Forelimb muscle (tissue), 1 donor: Measurements from ENCODE around the gene TOLLIP. TPM values are rescaled to one million over a fixed set of nuclear protein-coding genes. Genes with fewer than 3 reads are reported as not detected.

Experiments used
- DNase-seq: peaks from one replicate; pipeline ENCODE4 v3.0.0-alpha.2; 2013; ENCODE audit warnings: low read depth
- polyA plus RNA-seq: library from polyadenylated mRNA; unstranded; fragments of 120-200 nt; gene quantifications from one replicate; pipeline ENCODE4 v1.2.1, GENCODE V29; 2013; ENCODE audit not compliant: insufficient read length

TOLLIP gene
- polyA plus RNA-seq, 1 donor = 31.7 TPM

DNA sequence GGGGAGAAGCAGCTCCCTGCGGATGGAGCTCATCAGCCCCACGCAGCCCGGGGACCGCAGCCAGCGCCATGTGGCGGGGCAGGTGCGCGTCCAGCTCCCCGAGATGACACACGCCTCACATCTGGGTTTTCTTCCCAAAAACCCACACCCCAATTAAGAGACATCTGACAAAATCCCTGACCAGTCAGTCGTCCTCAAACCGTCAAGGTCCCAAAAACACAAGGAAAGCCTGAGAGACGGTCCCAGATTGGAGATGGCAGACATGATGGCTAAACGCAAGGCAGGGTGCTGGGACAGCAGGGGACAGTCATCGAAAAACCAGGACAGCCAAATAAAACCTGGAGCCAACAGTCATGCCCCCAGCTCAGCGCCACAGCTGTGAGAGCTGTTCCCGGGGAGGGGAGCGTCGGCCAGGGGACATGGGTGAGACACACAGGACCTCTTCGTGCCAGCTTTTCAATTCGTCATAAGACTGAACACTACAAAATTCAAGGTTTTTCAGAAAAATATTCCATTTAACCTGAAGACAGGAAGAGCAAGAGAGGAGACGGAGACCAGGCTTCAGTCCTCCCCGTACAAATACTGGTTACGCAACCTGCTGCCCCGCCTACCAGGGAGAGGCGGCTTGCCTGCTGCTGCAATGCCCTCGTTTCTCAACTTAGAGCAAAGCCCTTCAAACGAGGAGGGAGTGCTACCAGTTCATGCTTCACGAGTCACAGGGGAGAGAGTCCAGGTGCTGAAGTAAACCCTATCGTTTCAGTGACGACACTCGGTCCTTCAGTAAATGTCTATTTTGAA, 10.5 kb downstream of the TOLLIP start:
- DNase-seq = no peak

DNA sequence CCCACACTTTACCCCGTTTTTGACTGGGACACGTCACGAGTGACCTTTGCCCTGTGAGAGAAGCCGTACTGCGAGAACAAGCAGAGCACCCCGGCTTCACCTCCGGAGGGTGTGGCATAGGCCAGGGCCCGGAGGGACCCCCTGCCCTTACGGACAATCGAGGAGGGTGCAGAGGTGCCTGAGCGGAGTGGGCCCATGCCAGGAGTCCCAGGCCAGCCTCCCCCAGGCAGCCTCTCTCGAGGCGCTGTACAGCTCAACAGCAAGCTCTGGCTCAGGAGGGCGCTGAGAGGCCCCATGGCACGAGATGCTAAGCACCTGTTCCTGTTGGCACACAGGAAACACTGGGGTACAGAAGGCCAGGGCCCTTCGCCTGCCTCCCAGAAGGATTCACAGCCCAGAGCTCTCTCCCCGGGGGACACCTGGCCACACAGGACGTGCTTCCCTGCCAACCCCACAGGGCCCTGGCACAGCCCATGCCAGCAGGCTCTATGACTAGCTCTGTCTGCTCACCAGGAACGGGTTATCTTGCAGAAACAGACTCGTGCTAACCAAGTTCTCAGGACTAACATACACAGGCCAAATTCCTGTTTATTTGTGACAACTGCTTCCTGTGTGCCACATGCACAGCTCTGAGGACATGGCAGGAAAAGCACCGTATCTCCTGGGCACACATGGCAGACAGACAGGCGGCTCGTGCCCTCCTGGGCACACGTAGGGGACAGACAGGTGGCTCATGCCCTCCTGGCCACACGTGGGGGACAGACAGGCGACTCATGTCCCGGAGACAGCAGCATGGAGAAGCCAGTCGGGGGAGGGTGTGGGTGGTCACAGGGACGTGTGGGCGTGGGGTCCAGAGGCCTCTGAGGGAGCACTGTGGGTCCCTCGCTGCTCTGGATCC, 11.6 kb downstream of the TOLLIP start:
- DNase-seq = no peak

DNA sequence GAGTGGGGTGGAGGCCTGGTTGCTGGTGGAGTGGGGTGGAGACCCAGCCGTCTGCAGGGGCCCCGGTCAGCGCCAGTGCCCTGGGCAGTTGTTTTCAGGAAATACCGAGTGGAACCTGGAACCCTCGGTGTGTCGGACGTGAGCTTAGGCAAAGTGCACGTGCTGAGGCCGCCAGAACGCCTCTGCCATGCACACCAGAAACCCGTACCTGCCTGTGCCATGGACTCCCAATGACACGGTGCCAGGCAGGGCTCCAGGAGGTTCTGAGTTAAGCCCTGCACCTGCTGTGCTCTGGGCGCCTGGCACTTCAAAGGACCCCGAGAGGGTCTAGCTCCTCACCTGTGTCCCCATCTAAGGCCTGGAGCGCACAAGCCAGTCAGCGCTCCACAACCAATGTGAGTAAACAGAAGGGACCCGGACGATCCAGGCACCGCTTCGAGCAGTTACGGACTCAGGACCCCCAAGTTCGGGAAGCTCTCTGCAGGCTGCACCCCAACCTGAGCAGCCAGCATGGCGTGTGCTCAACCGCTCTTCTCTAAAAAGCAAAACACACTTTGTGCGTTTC, 12.3 kb downstream of the TOLLIP start:
- no peak for DNase-seq

DNA sequence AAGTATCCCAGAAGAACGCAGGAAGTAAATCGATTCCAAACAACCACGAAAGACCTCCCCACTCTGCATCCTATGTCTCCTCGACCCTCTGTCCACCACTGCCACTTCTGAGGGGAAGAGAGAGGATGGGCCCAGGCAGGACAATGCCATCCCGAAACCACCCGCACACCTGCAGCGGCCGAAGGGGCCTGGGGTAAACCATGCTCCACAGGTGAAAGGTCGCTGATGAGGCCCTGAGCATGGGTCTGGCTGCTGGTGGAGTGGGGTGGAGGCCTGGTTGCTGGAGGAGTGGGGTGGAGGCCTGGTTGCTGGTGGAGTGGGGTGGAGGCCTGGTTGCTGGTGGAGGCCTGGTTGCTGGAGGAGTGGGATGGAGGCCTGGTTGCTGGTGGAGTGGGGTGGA, 13.1 kb downstream of the TOLLIP start:
- DNase-seq = no peak

DNA sequence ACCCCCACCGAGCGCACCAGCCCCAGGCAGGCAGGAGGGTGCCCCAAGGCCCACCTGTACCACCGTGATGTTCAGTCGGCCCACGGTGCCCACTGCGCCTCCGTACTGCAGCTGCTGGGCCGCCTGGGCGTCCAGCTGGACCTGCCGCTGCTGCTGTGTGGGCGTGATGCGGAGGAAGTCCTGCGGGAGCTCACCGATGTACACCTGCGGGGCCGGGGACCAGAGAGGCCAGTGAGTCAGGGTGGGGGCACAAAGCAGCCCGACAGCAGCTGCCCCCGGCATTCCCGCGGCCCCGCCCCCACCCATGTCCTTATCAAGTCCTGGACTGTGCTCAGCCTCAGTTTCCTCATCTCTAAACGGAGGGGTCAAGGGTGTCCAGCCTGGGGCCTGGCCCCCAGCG, 13.8 kb downstream of the TOLLIP start:
- no peak for DNase-seq

DNA sequence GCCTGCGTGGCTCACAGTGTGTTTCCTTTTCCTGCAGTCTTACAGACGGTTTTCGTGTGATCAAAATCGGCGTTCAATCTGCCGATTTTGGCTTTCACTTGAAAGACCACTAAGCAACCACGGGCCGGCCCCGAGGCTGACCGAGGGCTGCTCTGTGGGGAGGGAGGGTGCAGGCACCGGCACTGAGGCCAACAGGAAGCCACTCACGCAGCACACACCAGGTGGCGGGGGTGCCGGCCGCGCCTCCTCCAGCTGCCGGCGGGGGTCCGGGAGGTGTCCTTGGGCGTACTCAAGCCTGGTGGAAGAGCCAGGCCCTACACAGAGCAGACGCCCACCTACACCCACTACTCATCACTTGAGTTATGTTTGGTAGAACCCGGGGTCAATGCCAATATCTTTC, 14.3 kb downstream of the TOLLIP start:
- DNase-seq = no peak

DNA sequence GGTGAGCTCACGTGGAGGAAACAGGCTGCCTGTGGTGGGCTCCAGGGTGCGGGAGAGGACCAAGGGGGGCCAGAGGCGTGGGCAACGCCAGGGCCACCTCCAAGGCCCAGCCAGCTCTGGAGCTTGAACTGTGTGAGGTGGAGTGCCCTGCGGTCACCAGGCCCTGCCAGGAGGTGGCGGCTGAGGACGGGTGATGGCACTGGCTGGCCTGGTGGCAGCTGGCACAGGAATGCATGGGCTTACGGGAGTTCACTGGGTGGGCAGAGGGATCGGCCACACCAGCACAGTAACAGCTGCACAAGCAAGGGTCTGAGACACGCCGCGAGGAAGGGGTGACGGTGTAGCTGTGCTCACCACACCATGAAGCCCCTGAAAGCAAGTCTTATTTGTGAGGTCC, 15.8 kb downstream of the TOLLIP start:
- DNase-seq = no peak

DNA sequence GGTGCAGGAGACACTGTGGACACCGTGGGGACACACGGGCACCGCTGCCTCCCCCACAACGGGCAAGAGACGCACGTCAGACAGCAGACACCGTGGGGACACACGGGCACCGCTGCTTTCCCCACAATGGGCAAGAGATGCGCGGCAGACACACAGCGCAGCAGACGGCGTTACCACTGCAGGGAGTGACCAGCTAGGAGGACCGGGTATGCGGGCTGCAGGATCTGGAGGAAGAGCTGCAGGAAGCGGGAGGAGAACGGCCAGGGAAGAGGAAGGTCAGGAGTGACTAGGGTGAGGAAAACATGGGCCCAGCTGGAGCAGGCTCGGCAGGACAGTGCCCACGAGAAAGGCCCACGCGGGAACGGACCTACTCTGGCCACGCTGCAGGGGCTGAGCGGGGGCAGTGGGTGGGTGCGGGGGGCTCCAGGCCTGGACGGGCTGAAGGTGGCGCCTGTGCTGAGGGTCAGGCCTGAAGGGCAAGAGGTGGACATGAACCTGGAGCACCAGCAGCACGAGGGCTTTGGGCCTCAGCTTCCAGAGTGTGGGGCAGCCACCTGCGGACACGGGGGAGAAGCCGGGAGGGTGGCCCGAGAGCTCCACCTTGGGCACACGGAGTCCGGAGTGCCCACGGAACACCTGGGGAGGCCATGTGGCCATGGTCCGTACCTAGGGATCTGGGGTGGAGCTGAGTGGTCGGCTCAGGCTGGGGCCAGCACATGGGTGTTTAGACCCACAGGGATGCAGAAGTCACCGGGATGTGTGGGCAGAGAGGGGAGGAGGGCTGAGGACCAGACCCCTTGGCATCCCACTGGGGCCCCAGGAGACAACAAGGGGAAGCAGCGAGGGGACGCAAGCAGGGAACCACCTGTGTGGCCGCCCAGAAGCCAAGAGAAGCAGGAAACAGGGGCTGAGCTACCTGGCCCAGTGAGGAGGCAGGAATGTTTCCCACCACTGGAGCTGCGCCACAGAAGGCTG, 16.5 kb downstream of the TOLLIP start:
- DNase-seq = no peak

DNA sequence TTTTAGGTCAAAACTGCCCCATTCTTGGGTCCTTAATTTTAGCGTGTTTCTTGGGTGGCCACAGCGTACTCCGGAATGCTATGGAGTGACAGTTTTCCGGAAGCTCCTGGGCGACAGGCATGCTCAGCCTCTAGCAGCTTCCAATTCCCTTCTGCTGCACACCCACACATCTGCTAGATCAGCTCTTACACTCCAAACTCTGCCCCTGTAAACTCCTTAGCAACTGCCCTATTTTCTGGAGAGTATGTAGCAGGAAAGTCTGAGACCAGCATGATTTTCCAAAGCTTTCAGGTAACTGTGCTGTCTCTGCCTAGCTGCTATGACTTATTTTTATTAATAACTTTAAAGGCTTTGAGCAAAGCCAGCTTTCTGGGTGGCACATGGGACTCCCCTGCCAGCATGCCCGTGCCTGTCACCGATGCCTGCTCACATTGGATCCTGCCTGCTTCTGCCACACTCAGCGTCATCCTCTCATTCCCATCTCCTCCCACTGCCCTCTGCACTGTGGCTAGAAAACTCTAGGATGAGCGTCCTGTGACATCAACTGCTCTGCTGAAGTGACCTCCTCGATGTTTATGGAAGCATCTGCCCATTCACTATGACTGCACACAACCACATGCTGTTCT, 17.3 kb downstream of the TOLLIP start:
- DNase-seq = no peak

DNA sequence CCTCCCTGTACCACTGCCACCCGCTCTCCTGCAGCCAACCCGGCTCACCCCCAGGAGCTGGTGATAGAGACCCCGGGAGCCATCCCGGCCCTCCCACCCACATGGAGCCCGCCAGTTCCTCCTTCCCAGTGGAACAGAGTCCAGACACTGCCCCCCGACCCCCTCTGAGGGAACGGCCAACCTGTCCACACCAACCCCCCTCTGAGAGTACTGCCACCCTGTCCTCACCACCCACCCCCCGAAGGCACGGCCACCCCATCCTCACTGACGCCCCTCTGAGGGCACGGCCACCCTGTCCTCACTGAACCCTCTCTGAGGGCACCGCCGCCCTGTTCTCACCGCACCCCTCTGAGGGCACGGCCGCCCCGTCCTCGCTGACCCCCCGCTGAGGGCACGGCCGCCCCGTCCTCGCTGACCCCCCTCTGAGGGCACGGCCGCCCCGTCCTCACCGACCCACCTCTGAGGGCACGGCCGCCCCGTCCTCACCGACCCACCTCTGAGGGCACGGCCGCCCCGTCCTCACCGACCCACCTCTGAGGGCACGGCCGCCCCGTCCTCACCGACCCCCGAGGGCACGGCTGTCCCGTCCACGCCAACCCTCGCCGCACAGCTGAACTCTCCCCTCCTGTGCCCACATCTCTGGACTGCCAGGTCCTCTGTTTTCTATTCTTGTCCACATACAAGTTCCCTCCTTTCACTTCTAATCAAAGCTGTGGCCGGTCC, 18.0 kb downstream of the TOLLIP start:
- no peak for DNase-seq

DNA sequence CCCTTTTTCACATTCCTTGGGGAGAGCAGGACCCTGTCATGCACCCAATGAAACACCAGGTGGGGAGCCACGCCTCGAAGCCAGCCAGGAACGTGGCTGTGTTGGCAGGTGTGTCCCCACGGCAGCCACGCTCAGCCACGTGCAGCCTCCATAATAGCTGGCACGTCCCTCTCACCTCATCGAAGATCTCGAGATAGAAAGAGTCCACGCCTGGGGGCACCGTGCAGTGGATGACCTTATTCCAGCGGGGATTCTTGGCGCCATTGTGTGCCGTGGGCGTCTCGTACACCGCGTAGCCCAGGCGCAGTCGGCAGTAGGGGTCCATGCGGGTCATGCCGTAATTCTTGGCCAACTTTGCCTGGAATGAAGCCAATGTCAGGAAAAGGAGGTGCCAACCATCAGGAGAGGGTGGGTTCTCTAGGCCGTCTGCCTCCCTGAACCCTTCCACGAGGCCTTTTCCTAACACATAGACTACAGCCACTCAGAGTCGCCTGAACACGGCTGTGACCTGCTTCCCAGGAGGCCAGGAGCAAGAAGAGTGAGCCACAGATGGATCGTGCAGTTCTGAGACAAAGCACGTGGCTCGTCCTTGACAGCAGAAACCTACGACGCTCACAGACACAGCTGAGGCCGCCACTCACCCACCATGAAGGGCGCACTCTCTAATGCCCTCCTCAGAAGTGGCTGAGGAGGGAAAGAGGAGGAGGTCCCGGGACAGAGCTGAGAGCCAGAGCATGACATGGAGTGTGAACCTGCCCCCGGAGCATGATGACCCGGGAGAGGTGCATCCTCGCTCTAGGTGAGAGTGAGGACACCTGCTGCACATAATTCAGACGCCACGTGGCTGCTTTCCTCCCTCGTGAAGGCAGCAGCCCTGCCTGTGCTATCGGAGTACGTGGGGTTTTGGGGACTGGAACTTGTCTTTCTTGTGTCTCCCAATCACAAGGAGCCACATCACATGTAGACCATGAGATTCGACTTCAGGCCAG, 19.1 kb downstream of the TOLLIP start:
- no peak for DNase-seq

DNA sequence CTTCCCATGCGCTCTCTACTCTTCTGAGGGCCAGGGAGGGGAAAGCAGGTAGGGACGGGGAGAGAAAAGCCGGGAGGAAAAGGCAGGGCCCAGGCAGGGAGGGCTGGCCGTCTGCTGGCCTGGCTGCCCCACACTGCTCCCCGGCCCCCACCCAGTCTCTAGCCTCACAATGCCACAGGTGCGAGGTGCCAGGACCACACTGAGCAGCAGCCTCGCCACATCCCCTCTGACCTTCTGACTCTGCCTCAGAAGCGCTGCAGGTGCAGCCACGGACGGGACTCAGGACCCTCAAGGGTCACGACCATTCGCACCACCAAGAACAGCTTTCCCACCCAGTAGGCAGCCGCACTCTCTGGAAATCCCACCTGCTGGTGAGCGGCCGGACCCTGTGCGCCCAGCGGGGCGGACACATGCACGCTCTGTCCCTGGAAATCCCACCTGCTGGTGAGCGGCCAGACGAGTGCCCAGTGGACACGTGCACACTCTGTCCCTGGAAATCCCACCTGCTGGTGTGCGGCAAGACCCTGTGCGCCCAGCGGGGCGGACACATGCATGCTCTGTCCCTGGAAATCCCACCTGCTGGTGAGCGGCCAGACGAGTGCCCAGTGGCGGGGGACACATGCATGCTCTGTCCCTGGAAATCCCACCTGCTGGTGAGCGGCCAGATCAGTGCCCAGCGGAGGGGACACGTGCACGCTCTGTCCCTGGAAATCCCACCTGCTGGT, 20.1 kb downstream of the TOLLIP start:
- DNase-seq = no peak

DNA sequence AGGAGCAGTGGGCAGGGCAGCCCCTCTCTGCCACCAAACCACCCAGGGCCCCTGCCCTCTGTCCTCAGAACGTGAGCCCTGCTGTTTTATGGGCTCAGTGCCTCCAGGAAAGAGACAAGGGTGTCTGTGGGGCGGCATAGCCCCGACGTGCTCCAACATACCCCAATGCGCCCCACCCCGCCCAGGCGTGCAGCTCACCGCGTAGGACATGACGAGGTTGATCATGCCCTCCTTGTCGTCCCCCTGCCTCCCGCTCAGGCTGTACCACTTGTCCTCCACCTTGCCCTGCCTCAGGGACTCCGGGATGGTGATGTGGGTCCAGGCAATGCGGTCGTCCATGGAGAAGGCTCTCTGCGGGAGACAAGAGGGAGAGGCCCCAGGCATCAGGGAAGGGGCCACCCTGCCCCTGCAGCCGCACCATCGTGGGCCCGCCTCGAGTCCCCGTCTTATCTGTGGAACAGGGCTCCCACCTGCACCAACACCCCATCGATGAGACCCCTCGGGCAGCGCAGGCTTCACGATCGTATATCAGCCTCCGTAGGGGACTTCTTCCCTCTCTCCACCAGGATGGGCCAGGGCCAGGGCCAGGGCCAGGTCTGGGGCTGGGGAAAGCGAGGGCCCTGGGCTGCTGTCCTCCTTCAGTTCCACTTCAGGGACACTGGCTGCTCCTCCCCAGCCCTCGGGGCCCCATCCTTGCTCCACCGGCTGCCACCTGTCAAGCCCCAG, 20.8 kb downstream of the TOLLIP start:
- no peak for DNase-seq

DNA sequence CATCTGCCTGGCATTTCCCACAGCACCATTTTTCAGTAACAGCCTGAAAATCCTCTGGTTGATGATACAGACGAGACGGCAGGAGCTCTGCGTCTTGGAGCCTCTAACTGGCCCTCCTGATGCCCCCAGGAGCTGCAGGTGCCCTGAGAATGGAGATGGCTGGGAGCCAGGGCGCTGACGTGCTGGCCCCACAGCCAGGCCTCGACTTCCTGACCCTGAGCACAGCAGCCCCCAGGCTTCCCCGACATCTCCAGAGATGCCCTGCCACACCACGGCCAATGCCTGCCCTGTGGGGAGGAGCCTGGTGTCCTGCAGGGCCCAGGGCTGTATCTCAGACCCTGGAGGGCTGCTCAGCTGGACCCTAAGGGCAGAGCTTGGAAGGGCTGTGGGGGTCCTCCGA, 21.5 kb downstream of the TOLLIP start:
- no peak for DNase-seq

DNA sequence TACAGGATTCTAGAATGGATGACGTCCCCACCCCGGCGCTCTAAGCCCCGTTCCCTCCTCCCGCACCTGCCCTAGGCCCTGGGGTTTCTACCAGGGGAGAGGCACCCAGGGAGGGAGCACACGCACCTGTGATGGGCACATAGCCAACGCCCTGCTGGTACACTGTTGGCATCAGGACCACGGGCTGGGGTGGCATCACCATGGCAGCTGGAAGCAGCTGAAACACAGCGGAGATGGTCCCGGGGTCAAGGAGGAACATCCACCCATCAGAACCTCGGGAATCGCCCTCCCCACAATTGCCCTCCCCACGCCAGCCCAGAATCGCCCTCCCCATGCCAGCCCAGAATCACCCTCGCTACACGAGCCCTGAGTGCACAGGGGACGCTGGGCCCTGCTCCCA, 23.6 kb downstream of the TOLLIP start:
- DNase-seq = no peak

DNA sequence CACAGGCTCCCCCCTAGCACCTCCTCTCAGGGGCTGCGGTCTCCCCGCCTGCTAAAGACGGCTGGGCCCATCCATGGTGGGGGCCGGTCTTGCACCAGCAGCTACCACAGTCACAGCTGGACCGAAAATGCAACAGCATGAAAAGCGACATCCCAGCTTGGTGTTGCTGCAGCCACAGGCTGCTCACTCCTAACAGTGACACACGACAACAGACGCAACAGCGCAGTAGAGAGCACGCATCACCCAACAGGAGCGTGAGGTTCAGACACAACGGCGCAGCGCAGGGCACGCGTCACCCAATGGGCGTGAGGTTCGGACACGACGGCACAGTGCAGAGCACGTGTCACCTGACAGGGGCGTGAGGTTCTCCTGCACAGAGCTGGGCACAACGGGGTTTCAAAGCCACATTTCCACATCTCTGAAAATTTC, 24.1 kb downstream of the TOLLIP start:
- no peak for DNase-seq

DNA sequence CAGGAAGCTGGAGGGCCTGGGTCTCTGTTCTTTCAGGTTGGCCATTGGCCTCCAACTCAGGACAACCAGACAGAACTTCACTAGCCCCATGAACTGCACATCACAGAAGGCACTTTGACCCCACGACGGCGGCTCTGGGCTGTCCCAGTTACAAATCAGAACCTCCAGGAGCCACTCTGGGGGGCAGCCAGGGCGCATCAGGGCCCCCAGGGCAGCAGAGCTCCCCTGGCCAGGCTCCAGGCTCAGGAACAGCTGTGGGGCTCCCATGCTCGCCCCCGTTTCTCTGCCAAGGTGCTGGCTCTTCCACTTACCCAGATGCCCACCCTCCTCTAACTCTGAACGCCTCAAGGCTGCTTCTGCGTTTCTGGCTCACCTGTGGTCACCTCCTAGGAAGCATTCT, 25.5 kb downstream of the TOLLIP start:
- no peak for DNase-seq

DNA sequence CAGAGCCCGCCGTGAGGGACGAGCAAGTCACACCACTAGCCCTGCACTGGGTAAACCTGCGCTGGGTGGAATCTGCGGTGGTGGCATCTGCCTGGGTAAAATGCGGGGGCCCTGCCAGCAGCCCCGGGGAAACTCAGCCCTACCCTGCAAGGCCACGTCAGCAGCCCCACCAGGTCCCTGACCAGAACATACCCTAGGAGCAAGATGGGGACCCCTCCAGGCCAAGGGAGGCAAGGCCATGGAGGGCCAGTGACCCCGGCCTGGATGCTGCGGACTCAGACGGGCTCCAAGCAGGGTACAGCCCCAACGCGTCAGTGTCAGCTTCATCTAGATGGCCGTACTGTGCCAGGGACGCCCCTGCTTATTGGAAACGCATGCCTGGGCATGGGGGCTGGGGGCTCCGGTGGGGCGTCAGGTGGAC, 26.3 kb downstream of the TOLLIP start:
- DNase-seq = no peak
